ENCODE measurements around the gene UBAC1. TPM values are rescaled to one million over a fixed set of nuclear protein-coding genes. Genes with fewer than 3 reads are reported as not detected.
"Not testable (repeated sequence)": the region's sequence is repeated elsewhere in the genome, so short reads cannot be mapped to it uniquely, and the experiment has no call there.

Gene UBAC1
- total and polyA plus RNA-seq, 2 donors = 24.6 to 59.8 TPM

- DNase-seq (ENCODE audit: extremely low spot score) = peak; percentile 46
- WGBS = 73% methylated on average over 18 of the region's 18 CpGs
- no peak overlapping the region for H3K27ac ChIP-seq (ENCODE audit: low read depth)
- peaks cover 2% of the 10 kb centered on the region for H3K4me1 ChIP-seq (ENCODE audit: insufficient read depth)
- no peaks in the 10 kb centered on the region for H3K36me3 ChIP-seq (ENCODE audit: insufficient read depth)
- H3K4me3 ChIP-seq (ENCODE audit: low read depth, low read length) = no peak overlapping the region
Observed at GRCh38 chr9:135951889-135952663, 9.1 kb downstream of the UBAC1 start.

GRCh38 chr9:135951310-135951709 is 9.9 kb downstream of the UBAC1 start:
- not testable (repeated sequence) for H3K27ac ChIP-seq (ENCODE audit: low read depth); H3K4me3 ChIP-seq (ENCODE audit: low read depth, low read length); H3K4me1 ChIP-seq (ENCODE audit: insufficient read depth); H3K36me3 ChIP-seq (ENCODE audit: insufficient read depth); DNase-seq (ENCODE audit: extremely low spot score)
- WGBS = 95% methylated on average over 8 of the region's 8 CpGs

GRCh38 chr9:135950841-135951240 is 10.3 kb downstream of the UBAC1 start:
- 92% methylated on average over 4 of the region's 4 CpGs for WGBS
- not testable (repeated sequence) for H3K27ac ChIP-seq (ENCODE audit: low read depth); DNase-seq (ENCODE audit: extremely low spot score); H3K4me3 ChIP-seq (ENCODE audit: low read depth, low read length); H3K4me1 ChIP-seq (ENCODE audit: insufficient read depth); H3K36me3 ChIP-seq (ENCODE audit: insufficient read depth)

- Histone ChIP-seq H3K4me3 (ENCODE audit: low read depth, low read length) (no peak overlapping the region), H3K27ac (ENCODE audit: low read depth) (no peak overlapping the region), H3K4me1 (ENCODE audit: insufficient read depth) (peaks cover 2% of the 10 kb centered on the region), H3K36me3 (ENCODE audit: insufficient read depth) (no peaks in the 10 kb centered on the region)
- WGBS = 84% methylated on average over 12 of the region's 12 CpGs
- no peak for DNase-seq (ENCODE audit: extremely low spot score)
Observed at GRCh38 chr9:135950135-135950682, 11.0 kb downstream of the UBAC1 start.

GRCh38 chr9:135949501-135950134 is 11.6 kb downstream of the UBAC1 start:
- H3K27ac ChIP-seq (ENCODE audit: low read depth) = peak overlapping the region; percentile 57
- DNase-seq (ENCODE audit: extremely low spot score) = no peak
- no peaks in the 10 kb centered on the region for H3K36me3 ChIP-seq (ENCODE audit: insufficient read depth)
- H3K4me1 ChIP-seq (ENCODE audit: insufficient read depth) = peaks cover 2% of the 10 kb centered on the region
- no peak overlapping the region for H3K4me3 ChIP-seq (ENCODE audit: low read depth, low read length)
- 82% methylated on average over 26 of the region's 26 CpGs for WGBS

- no peak overlapping the region for H3K4me3 ChIP-seq (ENCODE audit: low read depth, low read length)
- H3K4me1 ChIP-seq (ENCODE audit: insufficient read depth) = peaks cover 2% of the 10 kb centered on the region
- no peak overlapping the region for H3K27ac ChIP-seq (ENCODE audit: low read depth)
- DNase-seq (ENCODE audit: extremely low spot score) = peak; percentile 14
- WGBS = 63% methylated on average over 4 of the region's 4 CpGs
- no peaks in the 10 kb centered on the region for H3K36me3 ChIP-seq (ENCODE audit: insufficient read depth)
Observed at GRCh38 chr9:135948968-135949367, 12.2 kb downstream of the UBAC1 start.

GRCh38 chr9:135948446-135948845 is 12.7 kb downstream of the UBAC1 start:
- no peaks in the 10 kb centered on the region for H3K36me3 ChIP-seq (ENCODE audit: insufficient read depth)
- no peak for DNase-seq (ENCODE audit: extremely low spot score)

GRCh38 chr9:135947582-135947981 is 13.6 kb downstream of the UBAC1 start:
- H3K36me3 ChIP-seq (ENCODE audit: insufficient read depth) = no peaks in the 10 kb centered on the region
- no peak overlapping the region for H3K27ac ChIP-seq (ENCODE audit: low read depth)
- DNase-seq (ENCODE audit: extremely low spot score) = no peak
- 88% methylated on average over 18 of the region's 18 CpGs for WGBS
- H3K4me3 ChIP-seq (ENCODE audit: low read depth, low read length) = no peak overlapping the region
- peaks cover 2% of the 10 kb centered on the region for H3K4me1 ChIP-seq (ENCODE audit: insufficient read depth)

More at GRCh38 chr9:135948446-135948845, 12.7 kb downstream of the UBAC1 start:
- WGBS = 92% methylated on average over 11 of the region's 11 CpGs
- Histone ChIP-seq H3K4me3 (ENCODE audit: low read depth, low read length) (no peak overlapping the region), H3K4me1 (ENCODE audit: insufficient read depth) (peaks cover 2% of the 10 kb centered on the region), H3K27ac (ENCODE audit: low read depth) (no peak overlapping the region)

GRCh38 chr9:135947105-135947504 is 14.1 kb downstream of the UBAC1 start:
- not testable (repeated sequence) for H3K4me1 ChIP-seq (ENCODE audit: insufficient read depth); H3K4me3 ChIP-seq (ENCODE audit: low read depth, low read length); H3K27ac ChIP-seq (ENCODE audit: low read depth); DNase-seq (ENCODE audit: extremely low spot score); H3K36me3 ChIP-seq (ENCODE audit: insufficient read depth)
- WGBS = 95% methylated on average over 19 of the region's 19 CpGs

GRCh38 chr9:135946392-135946994 is 14.7 kb downstream of the UBAC1 start:
- Histone ChIP-seq H3K36me3 (ENCODE audit: insufficient read depth) (no peaks in the 10 kb centered on the region), H3K4me3 (ENCODE audit: low read depth, low read length) (no peak overlapping the region), H3K4me1 (ENCODE audit: insufficient read depth) (peaks cover 2% of the 10 kb centered on the region), H3K27ac (ENCODE audit: low read depth) (no peak overlapping the region)
- WGBS = 94% methylated on average over 14 of the region's 14 CpGs
- DNase-seq (ENCODE audit: extremely low spot score) = no peak

- DNase-seq (ENCODE audit: extremely low spot score) = no peak
- Histone ChIP-seq H3K27ac (ENCODE audit: low read depth) (no peak overlapping the region), H3K36me3 (ENCODE audit: insufficient read depth) (no peaks in the 10 kb centered on the region), H3K4me1 (ENCODE audit: insufficient read depth) (peaks cover 2% of the 10 kb centered on the region), H3K4me3 (ENCODE audit: low read depth, low read length) (no peak overlapping the region)
- WGBS = 95% methylated on average over 18 of the region's 18 CpGs
Observed at GRCh38 chr9:135945969-135946368, 15.2 kb downstream of the UBAC1 start.

- 92% methylated on average over 36 of the region's 36 CpGs for WGBS
- H3K4me3 ChIP-seq (ENCODE audit: low read depth, low read length) = no peak overlapping the region
- no peak overlapping the region for H3K27ac ChIP-seq (ENCODE audit: low read depth)
- H3K36me3 ChIP-seq (ENCODE audit: insufficient read depth) = no peaks in the 10 kb centered on the region
- peaks cover 2% of the 10 kb centered on the region for H3K4me1 ChIP-seq (ENCODE audit: insufficient read depth)
- DNase-seq (ENCODE audit: extremely low spot score) = no peak
Observed at GRCh38 chr9:135944444-135945252, 16.5 kb downstream of the UBAC1 start.

GRCh38 chr9:135943604-135944003 is 17.6 kb downstream of the UBAC1 start:
- H3K27ac ChIP-seq (ENCODE audit: low read depth); H3K4me1 ChIP-seq (ENCODE audit: insufficient read depth); H3K36me3 ChIP-seq (ENCODE audit: insufficient read depth); H3K4me3 ChIP-seq (ENCODE audit: low read depth, low read length); DNase-seq (ENCODE audit: extremely low spot score): not testable (repeated sequence)
- 96% methylated on average over 6 of the region's 6 CpGs for WGBS

All from urinary bladder (tissue), 4 donors.